Panc1 (cell line): ENCODE results near the gene OR2H2. TPM values are rescaled to one million over a fixed set of nuclear protein-coding genes. Genes with fewer than 3 reads are reported as not detected.

Source experiments
- ATAC-seq: fragments of 200-7000 bp; cut with Tn5 transposase; 2 replicates; pipeline ENCODE4 v1.9.1; 2020; ENCODE audit warnings: mild to moderate bottlenecking, moderate library complexity
- BruUV-seq: library from RNA; stranded (reverse); fragments of 400-500 nt; replicated peaks from 2 replicates; lab custom pipeline; 2021; lab: Mats Ljungman, UMichigan
- CTCF ChIA-PET: fragments of 300-600 bp; sonication (Branson Sonifier 250); formaldehyde crosslinking; loops from one replicate; lab custom pipeline; 2022; ENCODE audit warnings: antibody characterized with exemption; lab: Charles Lee
- POLR2A ChIA-PET: fragments of 300-600 bp; sonication (Branson Sonifier 250); formaldehyde crosslinking; loops from one replicate; lab custom pipeline; 2022; ENCODE audit warnings: antibody characterized with exemption; lab: Charles Lee
- DNase-seq: peaks from one replicate; pipeline ENCODE4 v3.0.0-alpha.2; 2010; ENCODE audit warnings: low read depth, low spot score
- H3K27ac ChIP-seq: 2 replicates; pipeline ENCODE4 v1.5.1; 2011; ENCODE audit warnings: mild to moderate bottlenecking, low read length, inconsistent platforms
- H3K27me3 ChIP-seq: fragments of 200-500 bp; sonication (Bioruptor generic); 2 replicates; pipeline ENCODE4 v1.6.0; 2014; ENCODE audit warnings: low read length, inconsistent platforms; ENCODE audit not compliant: control insufficient read depth, insufficient read depth
- H3K36me3 ChIP-seq: fragments of 200-500 bp; sonication (Bioruptor generic); 2 replicates; pipeline ENCODE4 v1.5.1; 2014; ENCODE audit warnings: inconsistent platforms, mild to moderate bottlenecking, low read length, moderate library complexity; ENCODE audit not compliant: control insufficient read depth, insufficient read depth
- H3K4me1 ChIP-seq: 2 replicates; pipeline ENCODE4 v1.5.1; 2011; ENCODE audit warnings: inconsistent platforms, mild to moderate bottlenecking, low read length, moderate library complexity; ENCODE audit not compliant: control insufficient read depth, insufficient read depth
- H3K4me3 ChIP-seq, 2 experiments: 2 replicates each; pipeline ENCODE4 v1.5.1; 2011 to 2012; ENCODE audit warnings: low read depth in 2 of 2, low read length in 2 of 2, mild to moderate bottlenecking in 2 of 2, inconsistent platforms in 1 of 2, moderate library complexity in 1 of 2
- H3K9me3 ChIP-seq: fragments of 200-500 bp; sonication (Bioruptor generic); 2 replicates; pipeline ENCODE4 v1.5.1; 2014; ENCODE audit warnings: low read depth, mild to moderate bottlenecking, inconsistent platforms, low read length, moderate library complexity; ENCODE audit not compliant: control insufficient read depth, insufficient read depth
- CTCF ChIP-seq: fragments of 450-650 bp; IDR thresholded peaks from 2 replicates; pipeline ENCODE4 v1.5.1; 2017; ENCODE audit warnings: mild to moderate bottlenecking
- POLR2AphosphoS5 ChIP-seq: IDR thresholded peaks from 2 replicates; pipeline ENCODE4 v1.6.1; 2012; ENCODE audit warnings: mild to moderate bottlenecking, low read depth, low read length, moderate library complexity
- REST ChIP-seq, 2 experiments: IDR thresholded peaks; 2 replicates each; pipeline ENCODE4 v1.6.1; 2011 to 2012; ENCODE audit warnings: low read depth in 2 of 2, control low read depth in 1 of 2, low read length in 1 of 2, mild to moderate bottlenecking in 1 of 2, moderate library complexity in 1 of 2; ENCODE audit not compliant: insufficient read depth in 1 of 2
- SIN3A ChIP-seq: IDR thresholded peaks from 2 replicates; pipeline ENCODE4 v1.6.1; 2012; ENCODE audit warnings: low read depth, mild to moderate bottlenecking, low read length, moderate library complexity, borderline replicate concordance; ENCODE audit not compliant: insufficient read depth
- TCF7L2 ChIP-seq: IDR thresholded peaks from 2 replicates; pipeline ENCODE4 v1.6.1; 2011; ENCODE audit warnings: mild to moderate bottlenecking, low read depth, low read length, inconsistent platforms
- in situ Hi-C: cut with HindIII; loops from 2 replicates; pipeline ENCODE4 v1.10.0; 2016; ENCODE audit warnings: low sequenced_read_pairs, low pct_unique_long_range_greater_than_20kb
- intact Hi-C: fragments of 100-400 bp; cut with micrococcal nuclease; formaldehyde crosslinking; loops from one replicate; pipeline ENCODE4 v1.10.0; 2022; ENCODE audit not compliant: unreplicated experiment
- total RNA-seq: library from RNA; stranded (reverse); gene quantifications from one replicate; pipeline ENCODE4 v1.2.1, GENCODE V29; 2021; ENCODE audit not compliant: unreplicated experiment

OR2H2 gene
- total RNA-seq, 1 experiment from 2014 or later = not detected

GRCh38 chr6:29561606-29562181, 23.2 kb upstream of the OR2H2 start:
- intact Hi-C loops = no loop called here
- H3K36me3 ChIP-seq = no peaks in the 10 kb centered on the region
- H3K27me3 ChIP-seq = 0 out of 2 replicates have a peak, but pooled peaks cover 5% of the 10 kb centered on the region
- POLR2A ChIA-PET = no interaction called here
- no peaks in the 10 kb centered on the region for H3K9me3 ChIP-seq
- CTCF ChIA-PET = no interaction called here
- no TSS peak for BruUV-seq
- no peak overlapping the region for H3K4me3 ChIP-seq
- in situ Hi-C loops = no loop called here
- no peaks in the 10 kb centered on the region for H3K4me1 ChIP-seq
- no peak for ATAC-seq
- TF ChIP-seq POLR2AphosphoS5 (no peak), CTCF (no peak)
- H3K27ac ChIP-seq = no peak overlapping the region
- DNase-seq = no peak

GRCh38 chr6:29563435-29563965, 21.4 kb upstream of the OR2H2 start:
- H3K27ac ChIP-seq = no peak overlapping the region
- in situ Hi-C loops (no loop called here), intact Hi-C loops (no loop called here)
- ChIA-PET POLR2A (no interaction called here), CTCF (no interaction called here)
- H3K4me1 ChIP-seq = no peaks in the 10 kb centered on the region
- BruUV-seq = no TSS peak
- no peak overlapping the region for H3K4me3 ChIP-seq
- H3K36me3 ChIP-seq = no peaks in the 10 kb centered on the region
- no peak for ATAC-seq
- no peak for DNase-seq
- no peak for TF ChIP-seq SIN3A
- H3K27me3 ChIP-seq = 0 out of 2 replicates have a peak, but pooled peaks cover 5% of the 10 kb centered on the region
- H3K9me3 ChIP-seq = no peaks in the 10 kb centered on the region

- ATAC-seq (no peak), DNase-seq (no peak)
- CTCF ChIA-PET = no interaction called here
- Histone ChIP-seq H3K4me3 (no peak overlapping the region), H3K4me1 (no peaks in the 10 kb centered on the region), H3K36me3 (no peaks in the 10 kb centered on the region), H3K9me3 (no peaks in the 10 kb centered on the region), H3K27ac (no peak overlapping the region), H3K27me3 (peaks cover 5% of the 10 kb centered on the region; the same call in 1 of the 2 replicates)
- TF ChIP-seq CTCF = no peak
- no peak for TF ChIP-seq TCF7L2
- no peak for TF ChIP-seq REST (IDR thresholded peaks at IDR 0.05; ENCODE audit: insufficient read depth in 1 of 2, low read depth in 2 of 2, low read length in 1 of 2)
- TF ChIP-seq SIN3A = no peak
- POLR2A ChIA-PET = no interaction called here
- no TSS peak for BruUV-seq
- in situ Hi-C loops = no loop called here
- intact Hi-C loops = no loop called here
Measured at GRCh38 chr6:29564875-29565274, 20.0 kb upstream of the OR2H2 start.
